OCI-LY7 (cell line): ENCODE results near the gene PEX3. TPM values are rescaled to one million over a fixed set of nuclear protein-coding genes. Genes with fewer than 3 reads are reported as not detected.

Source experiments
- BruUV-seq: library from RNA; stranded (reverse); fragments of 400-500 nt; replicated peaks from 2 replicates; lab custom pipeline; 2021; lab: Mats Ljungman, UMichigan
- CTCF ChIA-PET: fragments of 300-600 bp; sonication (Branson Sonifier 250); formaldehyde crosslinking; loops from one replicate; lab custom pipeline; 2022; ENCODE audit warnings: antibody characterized with exemption; ENCODE audit not compliant: unreplicated experiment; lab: Charles Lee
- POLR2A ChIA-PET: fragments of 300-600 bp; sonication (Branson Sonifier 250); formaldehyde crosslinking; loops from one replicate; lab custom pipeline; 2022; ENCODE audit warnings: antibody characterized with exemption; lab: Charles Lee
- DNase-seq: peaks from one replicate; pipeline ENCODE4 v3.0.0-alpha.2; 2015; ENCODE audit warnings: low spot score
- H2AFZ ChIP-seq: fragments of 200-600 bp; sonication (generic), shearing (Covaris generic); 2 replicates; pipeline ENCODE4 v1.6.1; 2014; ENCODE audit warnings: mild to moderate bottlenecking, antibody characterized with exemption, low read length, moderate library complexity
- H3K27ac ChIP-seq: fragments of 200-600 bp; sonication (generic); 2 replicates; pipeline ENCODE4 v1.5.1; 2014; ENCODE audit warnings: mixed run types, low read depth, mild to moderate bottlenecking, moderate library complexity, low read length, inconsistent platforms; ENCODE audit not compliant: poor library complexity, severe bottlenecking
- H3K36me3 ChIP-seq: fragments of 200-600 bp; sonication (generic); 2 replicates; pipeline ENCODE4 v1.6.1; 2014; ENCODE audit warnings: mild to moderate bottlenecking, antibody characterized with exemption, low read length, moderate library complexity, mixed read lengths; ENCODE audit not compliant: insufficient read depth
- H3K4me1 ChIP-seq: fragments of 200-600 bp; sonication (generic); 2 replicates; pipeline ENCODE4 v1.5.1; 2014; ENCODE audit warnings: mild to moderate bottlenecking, low read length; ENCODE audit not compliant: insufficient read depth, poor library complexity, severe bottlenecking
- H3K4me2 ChIP-seq: fragments of 200-600 bp; sonication (generic); 2 replicates; pipeline ENCODE4 v1.6.1; 2014; ENCODE audit warnings: mild to moderate bottlenecking, low read length
- H3K4me3 ChIP-seq: fragments of 200-600 bp; sonication (generic); 2 replicates; pipeline ENCODE4 v1.5.1; 2014; ENCODE audit warnings: mild to moderate bottlenecking, low read depth, low read length; ENCODE audit not compliant: poor library complexity, severe bottlenecking
- H3K79me2 ChIP-seq: fragments of 200-600 bp; sonication (generic); 2 replicates; pipeline ENCODE4 v1.6.1; 2016; ENCODE audit warnings: low read depth, mild to moderate bottlenecking, low read length, moderate library complexity, mixed read lengths; ENCODE audit not compliant: insufficient read depth
- H3K9me2 ChIP-seq: fragments of 200-600 bp; sonication (generic); 2 replicates; pipeline ENCODE4 v1.6.1; 2016; ENCODE audit warnings: mild to moderate bottlenecking, low read length, mixed read lengths; ENCODE audit not compliant: insufficient read depth
- H3K9me3 ChIP-seq: fragments of 200-600 bp; sonication (generic); 2 replicates; pipeline ENCODE4 v1.6.1; 2014; ENCODE audit warnings: mild to moderate bottlenecking, mixed run types, low read length, mixed read lengths
- H4K20me1 ChIP-seq: fragments of 200-600 bp; sonication (generic); 2 replicates; pipeline ENCODE4 v1.6.1; 2014; ENCODE audit warnings: mild to moderate bottlenecking, antibody characterized with exemption, low read length, moderate library complexity, mixed read lengths; ENCODE audit not compliant: insufficient read depth
- CTCF ChIP-seq: fragments of 200-600 bp; sonication (generic); conservative IDR thresholded peaks from 2 replicates; pipeline ENCODE4 v1.5.1; 2014; ENCODE audit warnings: mild to moderate bottlenecking, antibody characterized with exemption, low read length, moderate library complexity, mixed read lengths
- EZH2phosphoT487 ChIP-seq: fragments of 200-600 bp; sonication (generic); IDR thresholded peaks from 2 replicates; pipeline ENCODE4 v1.6.1; 2018; ENCODE audit warnings: low read depth, borderline replicate concordance, mild to moderate bottlenecking, mixed run types, antibody characterized with exemption, low read length, moderate library complexity, mixed read lengths
- intact Hi-C: fragments of 100-400 bp; cut with micrococcal nuclease; formaldehyde crosslinking; loops from one replicate; pipeline ENCODE4 v1.10.0; 2022; ENCODE audit not compliant: unreplicated experiment
- total RNA-seq, 2 experiments: library from RNA; depleted of rRNA in 1 of 2; stranded (reverse); fragments of >200 nt in 1 of 2; shearing (Covaris generic) in 1 of 2; gene quantifications; 2 replicates each; pipeline ENCODE4 v1.2.3, GENCODE V29; 2014 to 2022

PEX3 gene
- total RNA-seq, 2 experiments from 2014 or later, result 14.8 to 27.0 TPM

- H4K20me1 ChIP-seq, result no peaks in the 10 kb centered on the region
- peak overlapping the region; percentile 94 for H3K4me3 ChIP-seq
- H2AFZ ChIP-seq, result peak overlapping the region; percentile 97
- no peaks in the 10 kb centered on the region for H3K9me3 ChIP-seq
- CTCF ChIA-PET, result no interaction called here
- peak overlapping the region; percentile 89 for H3K4me2 ChIP-seq
- no peak for DNase-seq
- intact Hi-C loops, result no loop called here
- H3K9me2 ChIP-seq, result no peaks in the 10 kb centered on the region
- POLR2A ChIA-PET, result interaction anchor here (0.6 to 2.0 kb wide), 6 partner anchors 11 to 394 kb away, joined by 3 to 9 read pairs (median 5); partner anchors contain the start of gene LTV1
- peaks cover 75% of the 10 kb centered on the region for H3K79me2 ChIP-seq
- H3K36me3 ChIP-seq, result peaks cover 14% of the 10 kb centered on the region
- no peak for TF ChIP-seq CTCF
- TF ChIP-seq EZH2phosphoT487, result no peak
- H3K27ac ChIP-seq, result no peak overlapping the region
- H3K4me1 ChIP-seq, result peaks cover 36% of the 10 kb centered on the region
- BruUV-seq, result no TSS peak
These were observed 1.4 kb upstream of the PEX3 start for GRCh38 chr6:143449082-143449713.

- intact Hi-C loops, result loop anchor here (2.0 to 10.0 kb wide), 6 partner anchors 87 to 1305 kb away; partner anchors contain the start of genes HIVEP2, LTV1, NMBR and VTA1
- CTCF ChIA-PET, result no interaction called here
- POLR2A ChIA-PET, result interaction anchor here (0.6 to 2.0 kb wide), 7 partner anchors 8 to 393 kb away, joined by 3 to 9 read pairs (median 5); partner anchors contain the start of gene LTV1
- TF ChIP-seq CTCF (no peak), EZH2phosphoT487 (no peak)
- Histone ChIP-seq H4K20me1 (no peaks in the 10 kb centered on the region), H3K9me2 (no peaks in the 10 kb centered on the region), H2AFZ (peak overlapping the region; percentile 97), H3K4me3 (peak overlapping the region; percentile 94), H3K79me2 (peaks cover 75% of the 10 kb centered on the region), H3K36me3 (peaks cover 16% of the 10 kb centered on the region; the same call in 1 of the 2 replicates), H3K4me2 (peak overlapping the region; percentile 89), H3K9me3 (no peaks in the 10 kb centered on the region), H3K27ac (peak overlapping the region; percentile 72), H3K4me1 (peaks cover 36% of the 10 kb centered on the region)
- TSS peak; percentile 86 for BruUV-seq
- peak; percentile 51 for DNase-seq
These were observed 722 bp upstream of the PEX3 start for GRCh38 chr6:143449714-143450452.
